Smooth muscle cell (in vitro differentiated cells): ENCODE results near the gene PPHLN1. TPM values are rescaled to one million over a fixed set of nuclear protein-coding genes. Genes with fewer than 3 reads are reported as not detected.
"Not testable (repeated sequence)": the region's sequence is repeated elsewhere in the genome, so short reads cannot be mapped to it uniquely, and the experiment has no call there.

ENCODE experiments used
- DNase-seq: peaks from one replicate; lab custom pipeline; 2025; ENCODE audit not compliant: unreplicated experiment; lab: John Stamatoyannopoulos, UW
- H2AFZ ChIP-seq: fragments of 200-600 bp; sonication (generic); 2 replicates; pipeline ENCODE4 v1.6.0; 2016; ENCODE audit warnings: antibody characterized with exemption, low read depth, mild to moderate bottlenecking
- H3F3A ChIP-seq: fragments of 200-600 bp; sonication (generic); 2 replicates; pipeline ENCODE4 v1.6.0; 2017; ENCODE audit warnings: antibody characterized with exemption, low read depth
- H3K27ac ChIP-seq: fragments of 200-600 bp; sonication (generic); 2 replicates; pipeline ENCODE4 v1.5.1; 2016; ENCODE audit warnings: low read depth, mild to moderate bottlenecking
- H3K27me3 ChIP-seq: fragments of 200-600 bp; sonication (generic); 2 replicates; pipeline ENCODE4 v1.6.1; 2016; ENCODE audit warnings: low read depth, mild to moderate bottlenecking
- H3K36me3 ChIP-seq: fragments of 200-600 bp; sonication (generic); 2 replicates; pipeline ENCODE4 v1.5.1; 2016; ENCODE audit warnings: low read depth
- H3K4me1 ChIP-seq: fragments of 200-600 bp; sonication (generic); 2 replicates; pipeline ENCODE4 v1.5.1; 2016; ENCODE audit warnings: low read depth
- H3K4me2 ChIP-seq: fragments of 200-600 bp; sonication (generic); 2 replicates; pipeline ENCODE4 v1.6.0; 2016; ENCODE audit warnings: mild to moderate bottlenecking
- H3K4me3 ChIP-seq: fragments of 200-600 bp; sonication (generic); 2 replicates; pipeline ENCODE4 v1.5.1; 2016; ENCODE audit warnings: mild to moderate bottlenecking
- H3K79me2 ChIP-seq: fragments of 200-600 bp; sonication (generic); 2 replicates; pipeline ENCODE4 v1.6.0; 2016; ENCODE audit warnings: low read depth, mild to moderate bottlenecking
- H3K9ac ChIP-seq: fragments of 200-600 bp; sonication (generic); 2 replicates; pipeline ENCODE4 v1.6.0; 2016; ENCODE audit warnings: low read depth
- H3K9me3 ChIP-seq: fragments of 200-600 bp; sonication (generic); replicated peaks from 2 replicates; pipeline ENCODE4 v1.5.1; 2016; ENCODE audit warnings: low read depth
- H4K20me1 ChIP-seq: fragments of 200-600 bp; sonication (generic); 2 replicates; pipeline ENCODE4 v1.6.0; 2016; ENCODE audit warnings: low read depth
- CTCF ChIP-seq: fragments of 200-600 bp; sonication (generic); IDR thresholded peaks from 2 replicates; pipeline ENCODE4 v1.5.1; 2017; ENCODE audit warnings: borderline replicate concordance, mild to moderate bottlenecking, antibody characterized with exemption; ENCODE audit not compliant: insufficient read depth, poor library complexity, severe bottlenecking
- WGBS: methylation state at CpG from one replicate; pipeline ENCODE4 v1.1.7; 2016; ENCODE audit warnings: low lambda C conversion rate; 5-methylcytosine and 5-hydroxymethylcytosine counted together
- polyA plus RNA-seq: library from polyadenylated mRNA; unstranded; fragments of >200 nt; fragmentation: Nextera tagmentation; extraction: Ambion mirVana; gene quantifications from 2 replicates; pipeline ENCODE4 v1.2.1, GENCODE V29; 2016
- total RNA-seq: library from RNA; depleted of rRNA; stranded (reverse); fragments of >200 nt; gene quantifications from 2 replicates; pipeline ENCODE4 v1.2.3, GENCODE V29; 2014

Gene PPHLN1
- total and polyA plus RNA-seq, 2 experiments from 2014 or later = 49.2 to 59.6 TPM

GRCh38 chr12:42343721-42344120 lies 17.8 kb downstream of the PPHLN1 start:
- WGBS = 88% methylated on average over 3 of the region's 3 CpGs
- no peak overlapping the region for H3K27ac ChIP-seq
- no peaks in the 10 kb centered on the region for H3K36me3 ChIP-seq
- H3K79me2 ChIP-seq = peaks cover 81% of the 10 kb centered on the region
- H3K9me3 ChIP-seq = no peaks in the 10 kb centered on the region
- H3K4me2 ChIP-seq = no peak overlapping the region
- no peak overlapping the region for H2AFZ ChIP-seq
- no peak overlapping the region for H3K9ac ChIP-seq
- DNase-seq = no peak
- no peaks in the 10 kb centered on the region for H3K27me3 ChIP-seq
- no peaks in the 10 kb centered on the region for H3F3A ChIP-seq
- no peak for TF ChIP-seq CTCF
- H4K20me1 ChIP-seq = peaks cover 90% of the 10 kb centered on the region
- H3K4me1 ChIP-seq = no peaks in the 10 kb centered on the region
- H3K4me3 ChIP-seq = no peak overlapping the region

- Histone ChIP-seq H3K4me3 (no peak overlapping the region), H3K27ac (no peak overlapping the region), H3K9me3 (no peaks in the 10 kb centered on the region), H3K36me3 (no peaks in the 10 kb centered on the region), H3K9ac (no peak overlapping the region), H3K79me2 (peaks cover 69% of the 10 kb centered on the region), H3K27me3 (no peaks in the 10 kb centered on the region), H3F3A (no peaks in the 10 kb centered on the region), H2AFZ (no peak overlapping the region), H4K20me1 (peaks cover 66% of the 10 kb centered on the region), H3K4me2 (no peak overlapping the region), H3K4me1 (no peaks in the 10 kb centered on the region)
- DNase-seq = no peak
- WGBS = 90% methylated on average over 1 of the region's 1 CpG
- no peak for TF ChIP-seq CTCF
Measured at GRCh38 chr12:42346403-42347002, 20.5 kb downstream of the PPHLN1 start.

GRCh38 chr12:42349119-42350020 lies 23.4 kb downstream of the PPHLN1 start:
- H3K27me3 ChIP-seq, H2AFZ ChIP-seq, H3K9me3 ChIP-seq, H3K27ac ChIP-seq, DNase-seq, H3K9ac ChIP-seq, H3K4me3 ChIP-seq, H3K4me1 ChIP-seq, H3K36me3 ChIP-seq, H3F3A ChIP-seq, H3K4me2 ChIP-seq: not testable (repeated sequence)
- Histone ChIP-seq H3K79me2 (peaks cover 51% of the 10 kb centered on the region), H4K20me1 (peaks cover 39% of the 10 kb centered on the region)
- 88% methylated on average over 9 of the region's 16 CpGs for WGBS

- not testable (repeated sequence) for H3K27ac ChIP-seq, H3K9ac ChIP-seq, H3K4me2 ChIP-seq, H3K4me1 ChIP-seq, H3K4me3 ChIP-seq, H3K27me3 ChIP-seq, H2AFZ ChIP-seq, H3K9me3 ChIP-seq, H3F3A ChIP-seq, DNase-seq, H3K36me3 ChIP-seq
- WGBS = 98% methylated on average over 15 of the region's 34 CpGs
- H3K79me2 ChIP-seq = peaks cover 45% of the 10 kb centered on the region
- H4K20me1 ChIP-seq = peaks cover 36% of the 10 kb centered on the region
Measured at GRCh38 chr12:42350021-42350407, 24.0 kb downstream of the PPHLN1 start.
